H54 (cell line): ENCODE results near the gene ALK.

Experiments
- DNase-seq: peaks from one replicate; pipeline ENCODE4 v3.0.0; 2011; ENCODE audit warnings: low spot score, mixed read lengths; ENCODE audit not compliant: insufficient read length
- FAIRE-seq: peaks from 3 replicates; lab custom pipeline; 2011; peaks lifted over from hg19 to GRCh38; lab: Jason Lieb, UNC
- POLR2A ChIP-seq: IDR thresholded peaks from 2 replicates; pipeline ENCODE4 v1.6.1; 2011; ENCODE audit warnings: low read depth, mild to moderate bottlenecking, low read length

The ALK gene

DNA sequence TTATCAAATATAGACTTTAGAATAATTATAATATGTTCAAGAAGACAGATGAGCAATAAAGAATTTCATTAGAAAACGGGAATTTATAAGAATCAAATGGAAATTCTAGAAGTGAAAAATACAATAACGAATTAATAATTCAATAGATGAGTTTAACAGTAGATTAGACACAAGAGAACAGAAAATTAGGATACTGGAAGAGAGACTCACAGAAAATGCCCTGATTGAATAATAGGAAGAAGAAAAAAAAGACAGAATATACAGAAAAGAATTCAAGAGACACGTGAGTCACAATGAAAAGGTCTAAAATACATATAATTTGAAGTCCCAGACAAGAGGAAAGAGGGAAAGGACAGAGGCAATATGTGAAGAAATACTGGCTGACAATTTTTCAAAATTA lies 451.4 kb downstream of the ALK start:
- no peak for FAIRE-seq
- no peak for TF ChIP-seq POLR2A
- DNase-seq: no peak

DNA sequence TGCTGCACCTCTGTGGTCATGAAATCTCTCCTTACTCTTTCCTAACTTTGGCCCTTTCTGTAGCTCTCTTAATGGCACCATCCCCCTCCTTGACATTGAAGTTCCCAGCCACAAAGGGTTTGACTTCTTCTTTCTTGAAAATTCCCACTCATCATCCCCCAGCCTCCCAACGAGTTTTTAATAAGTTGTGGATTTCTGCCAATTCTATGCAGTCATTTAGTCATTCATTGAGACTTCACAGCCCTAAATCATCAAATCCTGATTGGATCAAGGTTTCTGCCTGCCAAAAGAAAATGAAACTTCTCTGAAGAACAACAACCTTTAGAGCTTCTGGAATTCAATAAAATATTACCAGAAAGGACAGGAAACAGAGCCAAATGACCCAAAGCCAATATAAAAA lies 451.9 kb downstream of the ALK start:
- DNase-seq (no peak), FAIRE-seq (no peak)
- no peak for TF ChIP-seq POLR2A

DNA sequence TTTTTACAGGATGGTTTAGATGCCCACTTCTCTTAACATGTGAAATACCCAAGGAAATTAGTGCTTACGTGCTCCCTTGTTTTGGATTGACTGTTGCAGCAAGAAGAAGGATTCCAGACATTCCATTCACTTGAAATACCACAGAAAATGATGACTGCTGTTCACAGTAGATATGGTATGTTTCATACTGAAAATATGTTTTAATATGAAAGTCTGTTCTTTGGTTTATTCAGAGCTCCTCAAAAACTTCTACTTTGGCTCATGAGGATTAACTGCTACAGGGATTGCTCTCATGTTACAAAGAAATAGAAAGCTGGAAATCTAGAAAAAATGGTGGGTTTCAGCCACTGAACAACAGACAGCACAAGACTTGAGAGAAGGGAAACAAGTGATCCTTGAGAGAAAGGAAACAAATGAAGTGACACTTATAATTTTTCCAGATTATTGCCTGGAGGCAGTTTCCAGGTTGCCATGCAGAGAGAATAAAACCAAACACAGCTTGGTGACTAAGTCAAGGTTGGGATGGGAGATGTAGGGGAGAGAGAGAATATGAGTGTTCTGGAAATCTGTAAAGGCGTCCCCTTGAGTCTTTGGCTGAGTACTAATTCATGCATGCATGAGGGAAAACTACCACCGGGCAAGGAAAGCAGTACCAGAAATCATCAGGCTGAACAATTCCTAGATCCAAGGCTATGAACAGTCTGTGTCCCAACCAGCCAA lies 458.0 kb downstream of the ALK start:
- DNase-seq (peak; percentile 19), FAIRE-seq (peak; percentile 60)
- TF ChIP-seq POLR2A: no peak

DNA sequence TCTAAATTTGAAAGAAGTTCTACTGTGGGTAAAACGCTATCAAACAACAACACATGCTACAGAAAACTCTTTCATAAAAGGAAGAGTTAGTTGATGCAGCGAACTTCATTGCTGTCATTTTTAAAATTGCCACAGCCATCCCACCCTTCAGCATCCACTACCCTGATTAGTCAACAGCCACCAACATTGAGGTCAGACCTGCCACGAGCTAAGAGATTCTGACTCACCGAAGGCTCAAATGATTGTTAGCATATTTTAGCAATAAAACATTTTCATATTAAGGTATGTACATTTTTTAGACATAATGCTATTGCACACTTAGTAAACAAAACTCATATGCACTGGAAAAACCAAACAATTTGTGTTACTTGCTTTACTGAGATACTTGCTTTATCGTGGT lies 459.1 kb downstream of the ALK start:
- DNase-seq (no peak), FAIRE-seq (peak; percentile 45)
- no peak for TF ChIP-seq POLR2A

DNA sequence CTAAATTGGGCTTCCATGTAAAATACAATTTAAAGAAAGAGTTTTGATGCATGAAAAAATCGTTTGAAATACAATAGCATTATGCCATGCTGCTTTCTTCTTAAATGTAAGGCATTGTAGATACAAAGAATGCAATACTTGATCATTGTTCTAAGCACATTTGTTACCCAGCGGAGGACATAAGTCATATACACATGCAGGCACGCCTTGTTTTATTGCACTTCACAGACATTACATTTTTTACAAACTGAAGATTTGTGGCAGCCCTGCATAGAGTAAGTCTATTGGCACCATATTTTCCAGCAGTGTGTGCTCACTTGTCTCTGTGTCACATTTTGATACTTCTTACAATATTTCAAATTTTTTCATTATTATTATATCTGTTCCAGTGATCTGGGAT lies 461.2 kb downstream of the ALK start:
- FAIRE-seq: no peak
- no peak for TF ChIP-seq POLR2A
- no peak for DNase-seq

DNA sequence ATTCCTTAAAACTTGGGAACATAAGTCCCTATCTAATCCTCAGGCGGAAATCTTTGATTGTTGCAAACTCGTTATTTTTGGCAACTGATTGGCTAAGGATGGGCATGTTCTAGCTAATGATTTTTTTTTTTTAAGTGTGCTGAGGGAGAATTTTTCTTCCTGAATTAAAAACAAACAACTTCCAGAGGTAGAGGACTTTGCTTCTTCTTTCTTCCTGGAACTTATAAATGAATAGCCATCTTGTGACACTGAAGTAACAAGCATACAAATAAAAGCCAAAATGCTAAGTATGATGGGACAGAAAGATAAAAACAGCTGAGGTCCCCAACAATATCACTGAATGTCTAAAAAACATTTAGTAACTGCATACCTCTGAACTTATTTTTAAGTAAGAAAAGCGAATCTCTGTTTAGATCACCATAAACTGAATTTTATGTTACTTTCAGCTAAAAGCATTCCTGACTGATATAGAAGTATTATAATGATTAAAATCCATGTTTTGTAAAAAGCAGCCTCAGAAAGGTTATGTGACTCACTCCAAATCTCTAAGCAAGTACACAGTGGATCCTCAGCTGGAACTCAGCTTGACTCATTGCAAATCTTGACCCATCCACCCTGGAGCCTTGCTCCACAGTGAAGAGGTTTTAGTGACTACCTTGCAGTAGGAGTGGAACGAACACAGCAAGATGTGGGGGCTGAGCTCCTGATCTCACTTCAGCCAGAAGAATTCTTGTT lies 461.8 kb downstream of the ALK start:
- DNase-seq (peak; percentile 9), FAIRE-seq (no peak)
- no peak for TF ChIP-seq POLR2A

DNA sequence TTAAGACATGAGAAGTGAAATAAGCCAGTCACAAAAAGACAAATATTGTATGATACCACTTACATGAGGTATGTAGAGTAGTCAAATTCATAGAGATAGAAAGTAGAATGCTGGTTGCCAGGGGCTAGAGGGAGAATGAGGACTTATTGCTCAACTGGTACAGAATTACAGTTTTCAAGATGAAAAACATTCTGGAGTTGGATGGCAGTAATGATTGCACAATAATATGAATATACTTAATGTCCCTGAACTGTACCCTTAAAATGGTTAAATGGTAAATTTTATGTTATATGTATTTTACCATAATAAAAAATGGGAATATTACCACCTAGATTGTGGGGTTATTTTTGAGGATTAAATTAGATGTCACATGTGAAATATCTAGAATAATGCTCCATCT lies 465.0 kb downstream of the ALK start:
- DNase-seq (no peak), FAIRE-seq (no peak)
- no peak for TF ChIP-seq POLR2A

DNA sequence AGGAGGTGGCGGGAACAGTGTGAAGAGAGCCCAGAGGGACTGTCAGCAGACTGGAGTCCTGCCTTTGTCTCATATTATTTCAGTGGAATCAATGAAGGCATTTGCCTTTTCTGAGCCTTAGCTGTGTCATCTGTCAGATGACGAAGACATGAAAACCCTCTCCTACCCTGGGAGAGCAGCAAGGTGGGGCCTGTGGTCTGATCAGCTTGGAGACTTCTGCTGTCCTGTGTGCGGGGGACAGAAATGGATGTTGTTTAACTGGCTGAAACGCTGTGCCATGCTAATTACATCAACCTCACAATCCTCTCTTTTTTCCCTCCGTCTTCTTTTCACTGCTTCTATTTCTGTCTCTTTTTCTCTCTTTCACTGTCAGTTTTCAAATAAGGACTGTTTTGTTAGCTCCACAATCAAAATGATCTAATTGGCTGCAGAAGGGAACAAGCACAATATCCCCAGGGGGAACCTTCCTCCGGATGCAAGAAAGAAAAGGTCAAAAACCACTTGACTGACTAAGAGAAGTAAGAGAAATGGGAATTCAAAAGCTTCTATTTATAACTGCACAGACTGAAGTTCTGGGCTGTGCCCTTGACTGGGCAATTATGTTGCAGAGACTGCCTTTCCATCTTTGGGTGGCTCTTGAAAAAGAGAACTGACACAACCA lies 466.1 kb downstream of the ALK start:
- no peak for FAIRE-seq
- TF ChIP-seq POLR2A: no peak
- no peak for DNase-seq

DNA sequence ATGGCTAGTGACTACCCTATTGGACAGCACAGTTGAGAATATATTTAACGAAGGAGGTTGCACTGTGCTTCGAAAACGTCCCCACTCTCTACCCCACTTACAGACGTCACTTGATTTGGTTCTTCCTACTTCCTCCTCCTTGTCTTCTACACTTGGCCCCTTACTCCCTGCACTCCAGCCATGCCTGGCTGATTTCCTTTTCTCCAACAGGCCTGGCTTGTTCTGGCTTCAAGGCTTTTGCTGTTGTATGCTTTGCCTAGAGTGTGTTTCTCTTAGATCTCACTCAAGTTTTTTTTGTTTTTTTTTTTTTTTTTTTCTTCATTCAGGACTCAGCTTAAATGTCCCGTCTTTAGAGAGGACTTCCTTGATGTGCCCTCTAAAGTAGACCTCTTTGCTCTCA lies 469.4 kb downstream of the ALK start:
- FAIRE-seq (no peak), DNase-seq (no peak)

DNA sequence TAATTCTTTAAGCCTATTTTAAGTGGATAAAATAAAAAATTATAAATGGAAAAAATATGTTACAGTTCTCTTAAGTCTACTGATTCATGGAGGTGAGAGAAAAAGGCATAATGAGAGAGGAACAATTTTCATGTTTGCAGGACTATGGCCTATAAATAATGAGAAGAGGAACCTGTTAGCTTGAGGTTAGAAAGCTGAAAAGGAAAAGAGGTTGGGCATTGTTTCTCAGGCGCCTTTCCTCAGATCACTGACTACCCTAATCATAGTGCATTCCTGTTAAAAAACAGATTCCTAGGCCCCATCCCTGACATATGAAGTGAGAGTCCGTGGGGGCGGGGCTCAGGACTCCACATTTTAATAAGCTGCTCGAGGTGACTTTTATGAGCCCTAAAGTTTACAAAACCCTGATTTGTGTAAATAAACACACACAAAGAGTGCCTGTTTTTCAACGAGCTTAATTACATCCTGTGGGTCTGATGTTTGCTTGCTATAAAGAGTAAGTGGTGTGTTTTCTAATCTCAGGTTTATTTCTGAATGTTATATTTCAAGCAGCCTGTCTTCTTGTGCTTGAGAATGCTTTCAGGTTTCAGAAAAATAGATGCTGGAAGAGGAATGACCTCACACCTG lies 470.7 kb downstream of the ALK start:
- FAIRE-seq (no peak), DNase-seq (no peak)
- TF ChIP-seq POLR2A: no peak

More for the DNA sequence above, 469.4 kb downstream of the ALK start:
- TF ChIP-seq POLR2A: no peak

DNA sequence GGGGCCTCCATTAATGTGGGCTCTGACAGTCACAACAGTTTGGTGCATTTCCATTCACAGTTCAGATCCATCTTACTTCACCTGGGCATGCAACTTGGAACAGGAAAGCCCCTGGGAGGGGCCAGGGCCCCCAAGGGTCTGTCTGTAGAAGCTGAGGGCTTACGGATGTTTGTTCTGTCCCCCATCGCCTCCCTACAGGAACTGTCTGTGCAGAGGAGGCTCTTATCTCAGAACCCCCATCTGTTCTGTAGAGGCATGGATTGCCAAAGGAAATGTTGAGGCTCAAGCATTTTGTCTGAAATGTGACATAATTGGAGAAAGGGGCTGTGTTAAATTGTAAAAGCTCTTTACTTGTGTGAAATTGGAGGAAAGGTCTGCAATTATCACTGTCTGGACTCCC lies 471.9 kb downstream of the ALK start:
- FAIRE-seq (no peak), DNase-seq (no peak)
- TF ChIP-seq POLR2A: no peak

DNA sequence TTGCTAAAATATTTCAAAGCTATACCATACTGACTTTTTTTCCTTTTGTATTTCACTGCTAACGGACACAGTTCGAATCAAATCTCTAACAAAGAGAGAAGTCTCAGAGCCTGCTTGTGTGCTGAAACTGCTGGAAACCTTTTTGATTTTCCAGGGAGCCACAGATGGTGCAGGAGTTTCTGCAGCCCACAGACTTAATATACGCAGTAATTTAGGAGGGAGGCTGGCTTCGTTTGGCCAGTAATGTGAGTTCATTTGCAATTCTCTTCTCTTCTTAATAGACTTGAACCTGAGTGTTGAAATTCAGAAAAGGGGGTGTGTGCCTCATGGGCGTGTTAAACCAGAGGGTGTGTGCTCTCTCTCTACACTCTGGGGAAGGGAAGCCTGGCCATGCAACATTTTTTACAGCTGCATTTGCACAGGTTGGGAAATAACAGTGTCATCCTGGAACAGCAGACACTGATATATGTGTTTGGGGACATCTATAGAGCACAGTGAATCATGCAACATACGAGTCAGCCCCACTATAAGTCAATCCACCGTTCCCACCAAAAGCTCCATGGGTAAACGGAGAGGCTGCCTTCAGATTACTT lies 473.2 kb downstream of the ALK start:
- TF ChIP-seq POLR2A: no peak
- no peak for FAIRE-seq
- DNase-seq: no peak

DNA sequence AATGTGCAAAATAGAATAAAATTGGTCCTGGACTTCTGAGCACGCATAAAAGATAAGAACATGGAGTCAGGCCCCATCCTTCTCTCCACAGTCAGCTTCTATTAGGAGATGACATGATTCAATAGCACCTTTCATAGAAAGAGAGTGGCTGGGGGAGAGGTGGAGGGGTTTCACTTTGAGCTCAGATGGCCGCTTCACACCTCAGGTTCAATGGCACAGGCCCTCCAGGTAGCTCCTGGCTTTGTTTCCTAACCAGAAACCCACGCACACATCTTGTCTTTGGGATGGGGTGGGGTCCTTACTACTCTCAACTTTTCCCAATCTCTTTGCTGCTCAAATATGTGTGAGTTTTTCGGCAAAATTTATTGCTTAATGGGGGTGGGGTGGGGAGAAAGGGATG lies 473.9 kb downstream of the ALK start:
- DNase-seq (no peak), FAIRE-seq (no peak)
- no peak for TF ChIP-seq POLR2A

DNA sequence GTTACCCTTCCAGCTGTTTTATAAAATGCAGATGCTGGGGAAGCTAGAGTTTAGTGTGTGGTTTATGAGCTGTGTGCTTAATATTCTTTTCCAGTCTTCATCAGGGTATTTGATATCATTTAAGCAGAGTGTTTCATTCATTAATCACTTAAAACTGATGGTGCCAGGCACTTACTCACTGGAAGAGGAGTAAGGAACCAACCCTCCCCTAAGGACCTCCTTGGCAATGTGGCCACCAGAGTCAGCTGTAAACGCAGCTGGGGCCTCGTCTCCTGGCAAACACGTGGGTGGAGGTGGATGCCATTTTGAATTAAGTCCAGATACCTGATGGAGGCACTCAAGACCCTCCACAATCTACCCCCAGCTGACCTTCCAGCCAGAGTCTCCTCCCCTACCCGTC lies 474.5 kb downstream of the ALK start:
- FAIRE-seq: no peak
- no peak for DNase-seq
- TF ChIP-seq POLR2A: no peak
